Brain microvascular endothelial cell (primary cell): Measurements from ENCODE around the gene DDX17.

Source experiments
- DNase-seq: peaks from one replicate; pipeline ENCODE4 v3.0.0-alpha.2; 2020
- H3K27ac ChIP-seq: fragments of 250-450 bp; sonication (Bioruptor Pico); 2 replicates; pipeline ENCODE4 v1.5.1; 2020; ENCODE audit warnings: mild to moderate bottlenecking, moderate library complexity
- H3K27me3 ChIP-seq: fragments of 250-450 bp; sonication (Bioruptor Pico); replicated peaks from 2 replicates; pipeline ENCODE4 v1.5.1; 2020; ENCODE audit warnings: mild to moderate bottlenecking
- H3K36me3 ChIP-seq: fragments of 250-450 bp; sonication (Bioruptor Pico); replicated peaks from 2 replicates; pipeline ENCODE4 v1.5.1; 2020; ENCODE audit warnings: mild to moderate bottlenecking
- H3K4me3 ChIP-seq: 2 replicates; pipeline ENCODE4 v1.5.1; 2011; ENCODE audit warnings: low read depth, mild to moderate bottlenecking, control low read depth, low read length, moderate library complexity
- CTCF ChIP-seq: IDR thresholded peaks from 2 replicates; pipeline ENCODE4 v1.5.1; 2011; ENCODE audit warnings: low read depth, mild to moderate bottlenecking, moderate library complexity, low read length, control low read depth, inconsistent platforms; ENCODE audit errors: missing control alignments
- in situ Hi-C: cut with HindIII; loops from 2 replicates; pipeline ENCODE4 v1.10.0; 2017; ENCODE audit warnings: low sequenced_read_pairs, low pct_ligation_motif_present

The DDX17 gene

GRCh38 chr22:38497869-38498268 is 8.2 kb downstream of the DDX17 start:
- no peak for DNase-seq
- no peak overlapping the region for H3K27ac ChIP-seq
- peaks cover 82% of the 10 kb centered on the region for H3K36me3 ChIP-seq

GRCh38 chr22:38494939-38495338 is 11.2 kb downstream of the DDX17 start:
- Histone ChIP-seq H3K27me3 (no peaks in the 10 kb centered on the region), H3K27ac (peak overlapping the region; percentile 51), H3K4me3 (no peak overlapping the region), H3K36me3 (peaks cover 92% of the 10 kb centered on the region)
- TF ChIP-seq CTCF, result peak; percentile 39
- DNase-seq, result peak; percentile 10
- in situ Hi-C loops, result no loop called here

More at GRCh38 chr22:38497869-38498268, 8.2 kb downstream of the DDX17 start:
- no peak for TF ChIP-seq CTCF
- Histone ChIP-seq H3K4me3 (no peak overlapping the region), H3K27me3 (no peaks in the 10 kb centered on the region)
- in situ Hi-C loops, result no loop called here

GRCh38 chr22:38494498-38494897 is 11.6 kb downstream of the DDX17 start:
- Histone ChIP-seq H3K36me3 (peaks cover 92% of the 10 kb centered on the region), H3K27ac (peak overlapping the region; percentile 51), H3K27me3 (no peaks in the 10 kb centered on the region), H3K4me3 (no peak overlapping the region)
- in situ Hi-C loops, result no loop called here
- TF ChIP-seq CTCF, result no peak
- peak; percentile 89 for DNase-seq

GRCh38 chr22:38491707-38492348 is 14.3 kb downstream of the DDX17 start:
- TF ChIP-seq CTCF, result no peak
- DNase-seq, result no peak
- in situ Hi-C loops, result no loop called here
- Histone ChIP-seq H3K4me3 (no peak overlapping the region), H3K36me3 (peaks cover 95% of the 10 kb centered on the region), H3K27me3 (no peaks in the 10 kb centered on the region), H3K27ac (no peak overlapping the region)

GRCh38 chr22:38490915-38491314 is 15.2 kb downstream of the DDX17 start:
- Histone ChIP-seq H3K4me3 (no peak overlapping the region), H3K36me3 (peaks cover 95% of the 10 kb centered on the region), H3K27me3 (no peaks in the 10 kb centered on the region), H3K27ac (no peak overlapping the region)
- peak; percentile 21 for DNase-seq
- no peak for TF ChIP-seq CTCF
- in situ Hi-C loops, result no loop called here

GRCh38 chr22:38490475-38490874 is 15.6 kb downstream of the DDX17 start:
- Histone ChIP-seq H3K36me3 (peaks cover 94% of the 10 kb centered on the region), H3K4me3 (no peak overlapping the region), H3K27me3 (no peaks in the 10 kb centered on the region), H3K27ac (no peak overlapping the region)
- TF ChIP-seq CTCF, result no peak
- in situ Hi-C loops, result no loop called here
- DNase-seq, result no peak
